GM23338 (cell line): ENCODE data around the gene IGSF10. TPM values are rescaled to one million over a fixed set of nuclear protein-coding genes. Genes with fewer than 3 reads are reported as not detected.

Experiments
- ATAC-seq: fragments of 200-7000 bp; cut with Tn5 transposase; 3 replicates; pipeline ENCODE4 v1.9.1; 2020
- DNase-seq: peaks from one replicate; pipeline ENCODE4 v3.0.0-alpha.2; 2015; ENCODE audit warnings: low spot score
- H2AFZ ChIP-seq: fragments of 200-600 bp; sonication (generic); 2 replicates; pipeline ENCODE4 v1.8.0; 2016; ENCODE audit warnings: antibody characterized with exemption, mild to moderate bottlenecking, moderate library complexity
- H3F3A ChIP-seq: fragments of 200-600 bp; sonication (generic); replicated peaks from 2 replicates; pipeline ENCODE4 v1.8.0; 2017; ENCODE audit warnings: antibody characterized with exemption, mixed run types, low read depth
- H3K27ac ChIP-seq: fragments of 200-600 bp; sonication (generic); 2 replicates; pipeline ENCODE4 v1.6.1; 2016; ENCODE audit warnings: low read depth
- H3K27me3 ChIP-seq: fragments of 200-600 bp; sonication (generic); 2 replicates; pipeline ENCODE4 v1.8.0; 2016; ENCODE audit warnings: mild to moderate bottlenecking, mixed run types, moderate library complexity; ENCODE audit not compliant: insufficient read depth
- H3K36me3 ChIP-seq: fragments of 200-600 bp; sonication (generic); 2 replicates; pipeline ENCODE4 v1.8.0; 2016; ENCODE audit warnings: mild to moderate bottlenecking; ENCODE audit not compliant: insufficient read depth
- H3K4me1 ChIP-seq: fragments of 200-600 bp; sonication (generic); 2 replicates; pipeline ENCODE4 v1.8.0; 2016; ENCODE audit warnings: mild to moderate bottlenecking, moderate library complexity; ENCODE audit not compliant: insufficient read depth
- H3K4me2 ChIP-seq: fragments of 200-600 bp; sonication (generic); 2 replicates; pipeline ENCODE4 v1.7.1; 2017; ENCODE audit warnings: mixed run types
- H3K4me3 ChIP-seq: fragments of 200-600 bp; sonication (generic); 2 replicates; pipeline ENCODE4 v1.6.1; 2016; ENCODE audit warnings: mixed run types
- H3K79me2 ChIP-seq: fragments of 200-600 bp; sonication (generic); replicated peaks from 2 replicates; pipeline ENCODE4 v1.8.0; 2017; ENCODE audit warnings: mild to moderate bottlenecking; ENCODE audit not compliant: insufficient read depth
- H3K9me2 ChIP-seq: fragments of 200-600 bp; sonication (generic); 2 replicates; pipeline ENCODE4 v1.8.0; 2017; ENCODE audit not compliant: insufficient read depth
- H4K20me1 ChIP-seq: fragments of 200-600 bp; sonication (generic); replicated peaks from 2 replicates; pipeline ENCODE4 v1.8.0; 2017; ENCODE audit warnings: mild to moderate bottlenecking; ENCODE audit not compliant: insufficient read depth
- H3K27ac Mint-ChIP-seq: 2 replicates; pipeline ENCODE4 v1.8.0; 2020; ENCODE audit warnings: inconsistent platforms, mild to moderate bottlenecking, moderate library complexity, mixed read lengths
- H3K27me3 Mint-ChIP-seq: 3 replicates; pipeline ENCODE4 v1.8.0; 2022; ENCODE audit warnings: low read depth, mild to moderate bottlenecking, moderate library complexity, mixed read lengths, inconsistent platforms; ENCODE audit not compliant: insufficient read depth, poor library complexity
- H3K36me3 Mint-ChIP-seq: 3 replicates; pipeline ENCODE4 v1.8.0; 2021; ENCODE audit warnings: low read depth, mild to moderate bottlenecking, inconsistent platforms, moderate library complexity, mixed read lengths
- H3K4me1 Mint-ChIP-seq: 3 replicates; pipeline ENCODE4 v1.8.0; 2020; ENCODE audit warnings: mild to moderate bottlenecking, inconsistent platforms, mixed read lengths
- H3K4me3 Mint-ChIP-seq: 3 replicates; pipeline ENCODE4 v1.8.0; 2021; ENCODE audit warnings: moderate library complexity, mild to moderate bottlenecking, inconsistent platforms, mixed read lengths
- H3K9me3 Mint-ChIP-seq: 3 replicates; pipeline ENCODE4 v1.8.0; 2020; ENCODE audit warnings: moderate library complexity, mild to moderate bottlenecking, inconsistent platforms, mixed read lengths
- CREB1 ChIP-seq: fragments of 250-450 bp; sonication (Bioruptor Pico); IDR thresholded peaks from 2 replicates; pipeline ENCODE4 v1.5.0; 2020; ENCODE audit warnings: low read depth, mild to moderate bottlenecking, moderate library complexity
- EZH2 ChIP-seq: fragments of 200-600 bp; sonication (generic); IDR thresholded peaks from one replicate; pipeline ENCODE4 v1.8.0; 2017; ENCODE audit warnings: antibody characterized with exemption, mild to moderate bottlenecking, low read depth; ENCODE audit not compliant: unreplicated experiment
- EZH2phosphoT487 ChIP-seq: fragments of 200-600 bp; sonication (generic); IDR thresholded peaks from one replicate; pipeline ENCODE4 v1.8.1; 2018; ENCODE audit warnings: antibody characterized with exemption; ENCODE audit not compliant: unreplicated experiment
- NANOG ChIP-seq: IDR thresholded peaks from 2 replicates; pipeline ENCODE4 v1.6.1; 2016; ENCODE audit warnings: antibody characterized with exemption, borderline replicate concordance
- POLR2AphosphoS5 ChIP-seq: IDR thresholded peaks from 2 replicates; pipeline ENCODE4 v1.6.1; 2016; ENCODE audit warnings: antibody characterized with exemption, low read depth
- STAT1 ChIP-seq: IDR thresholded peaks from one replicate; pipeline ENCODE4 v1.6.1; 2016; ENCODE audit warnings: antibody characterized with exemption; ENCODE audit not compliant: unreplicated experiment
- polyA plus RNA-seq: library from polyadenylated mRNA; unstranded; fragments of >200 nt; fragmentation: Nextera tagmentation; extraction: Ambion mirVana; gene quantifications from 2 replicates; pipeline ENCODE4 v1.2.1, GENCODE V29; 2016
- total RNA-seq: library from RNA; depleted of rRNA; stranded (reverse); fragments of >200 nt; shearing (Covaris generic); gene quantifications from 2 replicates; pipeline ENCODE4 v1.2.3, GENCODE V29; 2014
- TF ChIP-seq, protein P1 (sequence below): IDR thresholded peaks from one replicate; pipeline ENCODE4 v1.6.1; 2018; ENCODE audit warnings: antibody characterized with exemption; ENCODE audit not compliant: unreplicated experiment
- TF ChIP-seq, protein P2 (sequence below), 2 experiments: fragments of 200-600 bp in 1 of 2; sonication (generic) in 1 of 2; conservative IDR thresholded peaks; 2 replicates each; pipeline versions ENCODE4 v1.5.1 to v1.6.1; 2016 to 2017; ENCODE audit warnings: antibody characterized with exemption in 2 of 2, low read depth in 2 of 2, mild to moderate bottlenecking in 2 of 2, moderate library complexity in 1 of 2

The IGSF10 gene
- total and polyA plus RNA-seq, 2 experiments from 2014 or later = 0.50 to 0.94 TPM

DNA sequence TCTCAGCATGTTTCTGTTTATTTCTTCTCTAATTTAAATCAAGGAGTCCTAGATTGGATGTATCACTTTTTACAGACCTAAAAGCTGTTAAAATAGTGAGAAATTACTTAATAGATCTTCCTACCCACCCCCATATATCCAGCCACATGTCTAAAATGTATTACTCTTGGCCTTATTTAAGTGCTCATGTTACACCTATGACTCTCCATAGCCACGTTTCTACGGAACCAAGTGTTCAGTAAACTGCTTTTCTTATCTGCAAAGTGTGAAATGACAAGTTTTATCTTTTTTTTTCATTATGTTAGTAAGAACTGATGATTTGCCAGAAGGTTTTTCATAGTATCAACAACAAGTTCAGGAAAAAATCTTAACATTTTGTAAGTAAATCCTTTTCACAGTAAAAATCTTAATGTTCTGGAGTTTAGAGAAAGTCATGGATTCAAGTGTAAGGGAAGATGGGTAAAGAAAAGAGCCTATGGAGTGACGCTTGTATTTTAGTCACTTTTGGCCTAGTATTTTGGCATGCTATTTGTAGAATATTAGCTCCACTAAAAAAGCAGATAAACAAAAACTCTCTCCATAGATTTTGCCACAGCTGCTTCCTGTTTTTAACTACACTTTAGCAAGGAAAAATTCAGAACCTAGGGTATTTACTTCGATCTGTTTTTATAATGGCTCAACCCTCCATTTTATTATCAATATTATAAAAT is 41.2 kb upstream of the IGSF10 start (continued):
- TF ChIP-seq, protein P1, sequence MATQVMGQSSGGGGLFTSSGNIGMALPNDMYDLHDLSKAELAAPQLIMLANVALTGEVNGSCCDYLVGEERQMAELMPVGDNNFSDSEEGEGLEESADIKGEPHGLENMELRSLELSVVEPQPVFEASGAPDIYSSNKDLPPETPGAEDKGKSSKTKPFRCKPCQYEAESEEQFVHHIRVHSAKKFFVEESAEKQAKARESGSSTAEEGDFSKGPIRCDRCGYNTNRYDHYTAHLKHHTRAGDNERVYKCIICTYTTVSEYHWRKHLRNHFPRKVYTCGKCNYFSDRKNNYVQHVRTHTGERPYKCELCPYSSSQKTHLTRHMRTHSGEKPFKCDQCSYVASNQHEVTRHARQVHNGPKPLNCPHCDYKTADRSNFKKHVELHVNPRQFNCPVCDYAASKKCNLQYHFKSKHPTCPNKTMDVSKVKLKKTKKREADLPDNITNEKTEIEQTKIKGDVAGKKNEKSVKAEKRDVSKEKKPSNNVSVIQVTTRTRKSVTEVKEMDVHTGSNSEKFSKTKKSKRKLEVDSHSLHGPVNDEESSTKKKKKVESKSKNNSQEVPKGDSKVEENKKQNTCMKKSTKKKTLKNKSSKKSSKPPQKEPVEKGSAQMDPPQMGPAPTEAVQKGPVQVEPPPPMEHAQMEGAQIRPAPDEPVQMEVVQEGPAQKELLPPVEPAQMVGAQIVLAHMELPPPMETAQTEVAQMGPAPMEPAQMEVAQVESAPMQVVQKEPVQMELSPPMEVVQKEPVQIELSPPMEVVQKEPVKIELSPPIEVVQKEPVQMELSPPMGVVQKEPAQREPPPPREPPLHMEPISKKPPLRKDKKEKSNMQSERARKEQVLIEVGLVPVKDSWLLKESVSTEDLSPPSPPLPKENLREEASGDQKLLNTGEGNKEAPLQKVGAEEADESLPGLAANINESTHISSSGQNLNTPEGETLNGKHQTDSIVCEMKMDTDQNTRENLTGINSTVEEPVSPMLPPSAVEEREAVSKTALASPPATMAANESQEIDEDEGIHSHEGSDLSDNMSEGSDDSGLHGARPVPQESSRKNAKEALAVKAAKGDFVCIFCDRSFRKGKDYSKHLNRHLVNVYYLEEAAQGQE = no peak
- TF ChIP-seq EZH2phosphoT487 = no peak

DNA sequence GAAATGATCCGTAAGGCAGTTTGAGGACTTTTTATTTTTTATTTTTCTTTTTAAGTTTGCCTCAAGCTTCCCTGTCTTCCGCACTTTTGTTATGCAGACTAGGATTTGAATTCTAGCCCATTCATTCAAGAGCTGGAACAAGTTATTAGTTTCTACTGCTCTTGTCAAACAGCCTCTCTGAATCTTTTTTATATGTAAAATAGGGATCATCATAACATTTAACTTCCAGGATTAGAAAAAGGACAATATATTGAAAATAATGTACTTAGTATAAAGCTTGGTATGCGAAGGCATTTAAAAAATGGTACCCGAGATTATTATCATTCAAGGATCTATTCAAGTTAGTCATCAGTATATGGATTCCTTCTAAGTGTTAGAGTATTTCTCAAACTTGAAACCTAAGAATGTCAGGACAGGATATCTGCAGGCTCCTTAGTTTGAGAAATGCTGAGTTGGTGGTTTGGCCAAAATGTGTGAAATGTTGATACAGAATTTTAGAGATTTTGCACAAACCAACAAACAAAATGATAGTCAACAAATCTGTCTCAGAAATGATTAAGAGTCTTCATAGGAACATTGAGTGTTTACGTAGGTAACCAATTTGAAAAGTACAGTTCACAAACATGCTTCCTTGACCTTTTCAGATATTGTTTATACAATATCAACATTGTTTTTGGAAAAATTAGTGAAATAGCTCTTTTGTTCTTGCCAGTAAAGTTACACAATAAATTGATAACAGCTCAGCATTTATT is 40.5 kb upstream of the IGSF10 start:
- H3K27ac Mint-ChIP-seq = peak overlapping the region; percentile 76
- Histone ChIP-seq H3K27ac (no peak overlapping the region), H4K20me1 (no peaks in the 10 kb centered on the region), H3K27me3 (no peaks in the 10 kb centered on the region), H2AFZ (no peak overlapping the region), H3K79me2 (no peaks in the 10 kb centered on the region), H3F3A (no peaks in the 10 kb centered on the region), H3K36me3 (no peaks in the 10 kb centered on the region), H3K4me3 (no peak overlapping the region), H3K4me2 (peak overlapping the region; percentile 26; the same call in 1 of the 2 replicates), H3K4me1 (peaks cover 3% of the 10 kb centered on the region; the same call in 1 of the 2 replicates), H3K9me2 (no peaks in the 10 kb centered on the region)
- H3K4me1 Mint-ChIP-seq = peaks cover 24% of the 10 kb centered on the region
- no peaks in the 10 kb centered on the region for H3K36me3 Mint-ChIP-seq
- H3K27me3 Mint-ChIP-seq = peaks cover 2% of the 10 kb centered on the region
- ATAC-seq = no peak
- TF ChIP-seq STAT1 = no peak
- 0 out of 2 replicates have a peak, but pooled peaks have one; percentile 22 for TF ChIP-seq NANOG
- no peaks in the 10 kb centered on the region for H3K9me3 Mint-ChIP-seq
- DNase-seq = peak; percentile 7
- no peak overlapping the region for H3K4me3 Mint-ChIP-seq

DNA sequence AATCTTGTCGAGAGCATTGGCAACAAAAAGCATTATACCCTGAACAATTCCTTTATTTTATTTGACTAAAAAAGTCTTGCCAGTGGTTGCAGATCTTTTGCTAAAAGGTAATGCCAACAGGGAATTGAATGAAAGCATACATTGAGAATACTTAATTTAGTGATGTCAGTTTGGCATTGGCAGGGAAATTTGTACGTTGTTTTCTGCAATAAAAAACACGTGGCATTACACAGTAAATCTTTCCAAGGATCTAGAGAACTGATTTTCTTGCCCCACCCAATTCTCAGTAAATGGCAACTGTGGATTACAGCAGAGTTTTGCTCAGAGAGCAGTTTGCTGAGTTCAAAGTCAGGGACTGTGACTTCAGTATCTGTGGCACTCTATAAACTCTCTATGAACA is 38.3 kb upstream of the IGSF10 start:
- H3K4me1 Mint-ChIP-seq = peaks cover 24% of the 10 kb centered on the region
- Histone ChIP-seq H3K27me3 (no peaks in the 10 kb centered on the region), H3K4me2 (no peak overlapping the region), H3F3A (no peaks in the 10 kb centered on the region), H3K27ac (no peak overlapping the region), H4K20me1 (no peaks in the 10 kb centered on the region), H3K36me3 (no peaks in the 10 kb centered on the region), H3K79me2 (no peaks in the 10 kb centered on the region), H2AFZ (no peak overlapping the region), H3K4me1 (peaks cover 3% of the 10 kb centered on the region; the same call in 1 of the 2 replicates), H3K4me3 (no peak overlapping the region), H3K9me2 (no peaks in the 10 kb centered on the region)
- no peaks in the 10 kb centered on the region for H3K36me3 Mint-ChIP-seq
- ATAC-seq (no peak), DNase-seq (no peak)
- H3K27me3 Mint-ChIP-seq = peaks cover 2% of the 10 kb centered on the region
- TF ChIP-seq EZH2 (no peak), CREB1 (CRISPR knock-in tag) (no peak), POLR2AphosphoS5 (no peak)
- TF ChIP-seq, protein P2, sequence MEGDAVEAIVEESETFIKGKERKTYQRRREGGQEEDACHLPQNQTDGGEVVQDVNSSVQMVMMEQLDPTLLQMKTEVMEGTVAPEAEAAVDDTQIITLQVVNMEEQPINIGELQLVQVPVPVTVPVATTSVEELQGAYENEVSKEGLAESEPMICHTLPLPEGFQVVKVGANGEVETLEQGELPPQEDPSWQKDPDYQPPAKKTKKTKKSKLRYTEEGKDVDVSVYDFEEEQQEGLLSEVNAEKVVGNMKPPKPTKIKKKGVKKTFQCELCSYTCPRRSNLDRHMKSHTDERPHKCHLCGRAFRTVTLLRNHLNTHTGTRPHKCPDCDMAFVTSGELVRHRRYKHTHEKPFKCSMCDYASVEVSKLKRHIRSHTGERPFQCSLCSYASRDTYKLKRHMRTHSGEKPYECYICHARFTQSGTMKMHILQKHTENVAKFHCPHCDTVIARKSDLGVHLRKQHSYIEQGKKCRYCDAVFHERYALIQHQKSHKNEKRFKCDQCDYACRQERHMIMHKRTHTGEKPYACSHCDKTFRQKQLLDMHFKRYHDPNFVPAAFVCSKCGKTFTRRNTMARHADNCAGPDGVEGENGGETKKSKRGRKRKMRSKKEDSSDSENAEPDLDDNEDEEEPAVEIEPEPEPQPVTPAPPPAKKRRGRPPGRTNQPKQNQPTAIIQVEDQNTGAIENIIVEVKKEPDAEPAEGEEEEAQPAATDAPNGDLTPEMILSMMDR (conservative IDR thresholded peaks at IDR 0.05; ENCODE audit: low read depth in 2 of 2) = no peak
- H3K9me3 Mint-ChIP-seq = no peaks in the 10 kb centered on the region
- H3K27ac Mint-ChIP-seq = no peak overlapping the region
- H3K4me3 Mint-ChIP-seq = no peak overlapping the region
